GM18951 (cell line): ENCODE measurements around the gene PGAM2.

Source experiments
- POLR2A ChIP-seq: IDR thresholded peaks from 4 replicates; pipeline ENCODE4 v1.6.1; 2011; ENCODE audit warnings: mild to moderate bottlenecking; ENCODE audit not compliant: insufficient read length, insufficient read depth; ENCODE audit errors: extremely low read depth
- in situ Hi-C: fragments of 300-500 bp; cut with MboI; formaldehyde crosslinking; loops from one replicate; pipeline ENCODE4 v1.12.0; 2022; ENCODE audit warnings: low sequenced_read_pairs, mixed read lengths, inconsistent platforms; ENCODE audit not compliant: unreplicated experiment

Gene PGAM2

DNA sequence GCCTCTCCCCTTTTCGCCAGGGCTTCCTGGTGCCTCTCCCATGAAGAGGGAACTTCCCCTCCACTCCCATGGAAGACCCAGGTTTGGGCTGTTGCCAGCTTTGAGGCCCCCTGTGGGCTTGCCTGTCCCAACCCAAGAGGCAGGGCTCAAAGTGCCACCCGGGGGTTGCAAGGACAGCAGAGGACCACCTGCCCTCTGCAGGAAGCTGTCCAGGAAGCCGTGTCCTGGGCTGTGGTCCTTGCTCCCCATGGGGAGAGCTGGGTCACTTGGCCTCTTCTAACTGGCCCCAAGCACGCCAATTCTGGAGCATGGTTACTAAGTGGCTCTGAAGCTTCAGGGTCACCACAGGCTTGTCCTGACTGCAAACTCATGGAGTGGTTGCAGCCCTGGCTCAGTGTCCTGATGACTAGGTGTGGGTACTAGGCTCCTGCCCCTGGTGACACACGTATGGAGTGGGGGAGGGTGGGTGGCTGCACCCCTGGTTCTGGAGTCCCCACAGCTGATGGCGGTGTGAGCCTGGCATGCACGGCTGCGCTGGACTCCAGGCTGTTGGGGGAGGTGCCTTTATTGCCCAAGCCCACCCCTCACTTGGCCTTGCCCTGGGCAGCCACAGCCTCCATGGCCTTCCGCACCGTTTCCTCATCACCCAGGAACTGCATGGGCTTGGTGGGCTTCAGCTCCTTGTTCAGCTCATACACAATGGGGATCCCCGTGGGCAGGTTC, 3.0 kb downstream of the PGAM2 start:
- TF ChIP-seq POLR2A = peak; percentile 22
- in situ Hi-C loops = no loop called here

- in situ Hi-C loops = no loop called here
- TF ChIP-seq POLR2A = no peak
Observed at GRCh38 chr7:44061645-44062179, 3.7 kb downstream of the PGAM2 start.

DNA sequence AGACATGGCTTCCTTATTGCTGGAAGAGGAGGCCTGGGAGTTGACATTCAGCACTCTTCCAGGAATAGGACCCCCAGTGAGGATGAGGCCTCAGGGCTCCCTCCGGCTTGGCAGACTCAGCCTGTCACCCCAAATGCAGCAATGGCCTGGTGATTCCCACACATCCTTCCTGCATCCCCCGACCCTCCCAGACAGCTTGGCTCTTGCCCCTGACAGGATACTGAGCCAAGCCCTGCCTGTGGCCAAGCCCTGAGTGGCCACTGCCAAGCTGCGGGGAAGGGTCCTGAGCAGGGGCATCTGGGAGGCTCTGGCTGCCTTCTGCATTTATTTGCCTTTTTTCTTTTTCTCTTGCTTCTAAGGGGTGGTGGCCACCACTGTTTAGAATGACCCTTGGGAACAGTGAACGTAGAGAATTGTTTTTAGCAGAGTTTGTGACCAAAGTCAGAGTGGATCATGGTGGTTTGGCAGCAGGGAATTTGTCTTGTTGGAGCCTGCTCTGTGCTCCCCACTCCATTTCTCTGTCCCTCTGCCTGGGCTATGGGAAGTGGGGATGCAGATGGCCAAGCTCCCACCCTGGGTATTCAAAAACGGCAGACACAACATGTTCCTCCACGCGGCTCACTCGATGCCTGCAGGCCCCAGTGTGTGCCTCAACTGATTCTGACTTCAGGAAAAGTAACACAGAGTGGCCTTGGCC, 4.3 kb downstream of the PGAM2 start:
- in situ Hi-C loops = no loop called here

DNA sequence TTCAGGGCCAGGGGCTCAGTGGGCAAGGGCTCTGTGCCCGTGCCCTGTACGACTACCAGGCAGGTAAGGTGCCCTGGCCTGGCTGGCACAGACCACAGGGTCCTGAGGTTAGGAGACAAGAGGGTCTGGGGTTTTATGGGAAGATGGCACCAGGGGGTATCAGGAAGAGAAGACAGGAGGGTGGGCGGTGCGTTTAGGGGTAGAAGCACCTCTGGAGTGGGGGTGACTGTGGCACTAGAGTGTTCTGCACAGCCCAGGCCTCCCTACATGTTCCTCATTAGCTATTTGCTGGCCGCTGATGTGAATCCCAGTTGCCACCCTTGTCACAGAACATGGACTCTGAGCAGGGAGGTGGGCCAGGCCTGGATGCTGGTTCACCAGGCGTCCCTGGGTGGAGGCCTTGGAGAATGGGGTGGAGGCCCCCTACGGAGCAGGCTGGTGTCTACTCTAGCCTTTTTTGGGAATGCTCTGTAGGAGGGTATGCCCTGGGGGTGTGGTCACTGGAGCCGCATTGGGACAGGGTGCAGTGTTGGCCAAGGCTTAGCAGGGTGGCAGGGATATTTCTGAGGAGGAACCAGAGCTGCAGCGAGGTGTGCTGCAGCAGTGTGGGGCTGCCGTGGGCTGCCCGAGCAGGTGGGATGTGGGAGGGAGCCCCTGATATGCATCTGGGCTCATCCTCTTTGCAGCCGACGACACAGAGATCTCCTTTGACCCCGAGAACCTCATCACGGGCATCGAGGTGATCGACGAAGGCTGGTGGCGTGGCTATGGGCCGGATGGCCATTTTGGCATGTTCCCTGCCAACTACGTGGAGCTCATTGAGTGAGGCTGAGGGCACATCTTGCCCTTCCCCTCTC, 5.0 kb downstream of the PGAM2 start:
- in situ Hi-C loops = no loop called here
- TF ChIP-seq POLR2A = no peak

More for the DNA sequence above, 4.3 kb downstream of the PGAM2 start:
- no peak for TF ChIP-seq POLR2A

GRCh38 chr7:44059219-44060090, 5.9 kb downstream of the PGAM2 start:
- in situ Hi-C loops = no loop called here

GRCh38 chr7:44058759-44059218, 6.6 kb downstream of the PGAM2 start:
- in situ Hi-C loops = no loop called here
- no peak for TF ChIP-seq POLR2A

More at GRCh38 chr7:44059219-44060090, 5.9 kb downstream of the PGAM2 start:
- TF ChIP-seq POLR2A = no peak

DNA sequence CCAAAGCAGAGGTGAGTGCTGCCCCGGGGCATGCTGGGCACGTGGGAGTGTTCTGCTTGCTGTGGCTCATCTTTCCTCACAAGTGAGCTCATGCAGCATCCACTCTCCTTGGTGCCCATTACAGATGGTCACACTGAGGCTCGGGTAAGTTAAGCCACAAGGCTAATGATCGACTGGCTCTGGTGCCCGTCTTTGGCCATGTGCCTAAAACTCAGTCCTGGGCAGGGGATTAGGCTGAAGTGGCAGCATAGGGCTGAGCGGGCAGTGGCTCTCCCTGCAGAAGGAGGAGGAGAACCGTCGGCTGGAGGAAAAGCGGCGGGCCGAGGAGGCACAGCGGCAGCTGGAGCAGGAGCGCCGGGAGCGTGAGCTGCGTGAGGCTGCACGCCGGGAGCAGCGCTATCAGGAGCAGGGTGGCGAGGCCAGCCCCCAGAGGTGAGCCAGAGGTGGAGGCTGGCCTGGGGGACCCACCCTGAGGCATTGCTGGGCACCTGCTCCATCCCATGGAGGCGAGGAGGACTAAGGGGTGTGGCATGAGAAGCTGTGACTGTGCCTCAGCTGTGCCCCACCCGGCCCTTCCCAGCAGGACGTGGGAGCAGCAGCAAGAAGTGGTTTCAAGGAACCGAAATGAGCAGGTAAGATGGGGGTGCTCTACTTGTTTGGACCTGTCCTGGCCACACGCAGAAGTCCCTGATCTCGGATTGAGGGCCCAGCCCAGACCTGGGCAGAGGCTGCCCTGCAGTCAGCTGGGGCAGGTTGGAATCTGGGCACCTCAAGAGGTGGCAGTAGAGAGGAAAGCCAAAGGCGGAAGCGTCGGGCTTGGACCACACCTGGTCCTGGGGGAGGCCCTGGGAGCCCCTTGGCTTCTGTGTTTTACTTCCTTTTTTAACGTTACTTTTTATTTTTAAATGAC, 7.3 kb downstream of the PGAM2 start:
- in situ Hi-C loops = no loop called here
- TF ChIP-seq POLR2A = no peak

DNA sequence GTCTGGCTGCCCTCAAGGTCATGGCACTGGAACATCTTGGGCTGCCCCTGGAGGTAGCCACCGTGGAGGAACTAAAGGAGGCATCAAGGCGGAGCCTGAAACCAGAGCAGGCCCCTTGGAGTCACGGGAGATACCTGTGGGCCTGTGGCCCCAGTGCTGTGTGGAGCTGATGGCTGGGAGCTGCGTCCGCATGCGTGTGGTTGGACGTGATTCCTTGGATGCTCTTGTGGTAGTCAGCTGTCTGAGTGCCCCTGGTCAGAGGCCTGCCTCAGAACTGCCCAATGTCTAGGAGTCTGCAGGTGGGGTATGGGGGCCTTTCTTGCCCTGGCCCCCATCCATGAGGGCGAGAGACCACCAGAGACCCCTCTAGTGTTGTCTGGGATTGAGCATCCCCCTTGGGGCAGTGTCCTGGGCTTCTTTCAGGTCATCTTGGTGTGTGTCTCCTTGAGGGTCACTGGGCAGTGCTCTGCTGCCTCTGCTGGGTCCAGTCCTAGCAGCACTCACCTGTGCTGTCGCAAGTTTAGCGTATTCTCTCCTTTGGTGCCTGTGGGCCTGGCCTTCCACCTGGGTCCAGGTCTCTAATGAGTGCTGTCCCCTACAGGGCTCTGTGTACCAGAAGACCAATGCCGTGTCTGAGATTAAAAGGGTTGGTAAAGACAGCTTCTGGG, 8.1 kb downstream of the PGAM2 start:
- TF ChIP-seq POLR2A = no peak
- in situ Hi-C loops = no loop called here

DNA sequence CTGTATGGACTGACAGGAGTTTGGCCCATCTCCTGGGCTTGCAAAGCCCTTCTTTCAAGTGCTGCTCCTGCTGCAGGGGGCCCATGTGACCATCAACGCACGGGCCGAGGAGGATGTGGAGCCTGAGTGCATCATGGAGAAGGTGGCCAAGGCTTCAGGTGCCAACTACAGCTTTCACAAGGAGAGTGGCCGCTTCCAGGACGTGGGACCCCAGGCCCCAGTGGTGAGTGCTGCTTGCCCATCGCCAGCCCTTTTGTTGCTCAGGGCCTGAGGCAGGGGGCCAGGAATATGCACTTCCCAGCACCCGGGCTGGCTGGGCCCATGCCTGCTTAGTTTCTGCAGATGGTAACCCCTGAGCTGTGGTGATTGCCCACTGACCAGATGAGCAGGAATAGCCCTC, 8.7 kb downstream of the PGAM2 start:
- in situ Hi-C loops = no loop called here
- TF ChIP-seq POLR2A = no peak

GRCh38 chr7:44052771-44053365, 12.5 kb downstream of the PGAM2 start:
- TF ChIP-seq POLR2A = no peak
- in situ Hi-C loops = no loop called here
